Right lobe of liver (tissue), 6 donors: ENCODE data around the gene MIDN. TPM values are rescaled to one million over a fixed set of nuclear protein-coding genes. Genes with fewer than 3 reads are reported as not detected.

Experiments used
- ATAC-seq, 4 donors: fragments of 200-7000 bp; cut with Tn5 transposase; one replicate each; pipeline ENCODE4 v1.9.1; 2020; ENCODE audit warnings: mild to moderate bottlenecking in 4 of 4, moderate library complexity in 4 of 4
- DNase-seq, 3 donors: peaks; one replicate each; pipeline ENCODE4 v3.0.0-alpha.2; 2020
- H3K27ac ChIP-seq, 3 donors: fragments of 200-600 bp; one replicate each; pipeline ENCODE4 v1.8.0; 2022
- H3K27me3 ChIP-seq, 2 donors: fragments of 200-600 bp; one replicate each; pipeline ENCODE4 v1.8.0; 2022
- H3K36me3 ChIP-seq, 4 donors: fragments of 200-600 bp; sonication (generic) in 1 of 4; one replicate each; pipeline versions ENCODE4 v1.5.1 to v1.8.0; 2017 to 2022; ENCODE audit warnings: control low read depth in 1 of 4
- H3K4me1 ChIP-seq, 4 donors: fragments of 200-600 bp; sonication (generic) in 1 of 4; one replicate each; pipeline versions ENCODE4 v1.5.1 to v1.8.0; 2017 to 2022; ENCODE audit warnings: control low read depth in 1 of 4
- H3K4me3 ChIP-seq, 3 donors: fragments of 200-600 bp; one replicate each; pipeline ENCODE4 v1.8.0; 2022
- H3K9me3 ChIP-seq, 4 donors: fragments of 200-600 bp; sonication (generic) in 1 of 4; one replicate each; pipeline versions ENCODE4 v1.5.1 to v1.8.0; 2017 to 2022; ENCODE audit warnings: control low read depth in 1 of 4
- CTCF ChIP-seq, 4 donors: fragments of 200-600 bp in 3 of 4; fragments of 450-650 bp in 1 of 4; IDR thresholded peaks; one replicate each; pipeline versions ENCODE4 v1.5.1 to v1.8.0; 2016 to 2022; ENCODE audit warnings: antibody characterized with exemption in 4 of 4, mild to moderate bottlenecking in 2 of 4
- POLR2A ChIP-seq: fragments of 450-650 bp; IDR thresholded peaks from one replicate; pipeline ENCODE4 v1.6.1; 2017; ENCODE audit warnings: antibody characterized with exemption, mild to moderate bottlenecking
- WGBS: methylation state at CpG from one replicate; pipeline ENCODE4 v1.1.6; 2018; ENCODE audit warnings: low coverage, low lambda C conversion rate; ENCODE audit not compliant: insufficient coverage; ENCODE audit errors: missing lambda C conversion rate; 5-methylcytosine and 5-hydroxymethylcytosine counted together
- intact Hi-C, 2 donors: fragments of 100-400 bp; cut with DNase I; formaldehyde crosslinking; loops; one replicate each; pipeline versions ENCODE4 v1.11.2 to v1.14.1; 2022
- total RNA-seq, 6 experiments: library from RNA; depleted of rRNA in 2 of 6; stranded (reverse); fragments of >200 nt in 2 of 6; fragmentation: NEBNext Ultra II Directional in 3 of 6; extraction: Animal tissue kit (Norgen Biotek cat#: 25700) in 3 of 6; gene quantifications; one replicate each; pipeline versions ENCODE4 v1.1.0 to v1.2.4, GENCODE V29; 2016 to 2023
- donor health status: DM: no; HTN: yes; CAD: no.
- donor health status: DM: no; HTN: no; CAD: no.
- donor health status: DM: no; HTN: no; CAD: no.
- donor health status: DM: no; HTN: yes; CAD: no.
- donor health status: DM: no; HTN: yes; CAD: no.

Gene MIDN
- total RNA-seq, 6 experiments from 2014 or later, result 22.3 to 55.1 (median 29.3) TPM

GRCh38 chr19:1258163-1258492 is 9.7 kb downstream of the MIDN start:
- H3K4me1 ChIP-seq, result peaks cover 5 to 85% (median 35%) of the 10 kb centered on the region in 4 donors
- DNase-seq, result no peak
- peaks cover 17 to 43% (median 28%) of the 10 kb centered on the region in 4 donors for H3K36me3 ChIP-seq
- H3K27ac ChIP-seq, result peak overlapping the region; percentile 33 to 92 (median 84)
- H3K27me3 ChIP-seq, result no peaks in the 10 kb centered on the region
- TF ChIP-seq CTCF (IDR thresholded peaks at IDR 0.05), result no peak
- peak; percentile 10 for TF ChIP-seq POLR2A
- ATAC-seq, result no peak
- no peak overlapping the region for H3K4me3 ChIP-seq
- WGBS, result 85% methylated on average over 6 of the region's 8 CpGs
- intact Hi-C loops, result no loop called here
- H3K9me3 ChIP-seq, result no peaks in the 10 kb centered on the region

GRCh38 chr19:1258707-1259205 is 10.4 kb downstream of the MIDN start:
- intact Hi-C loops, result no loop called here
- DNase-seq, result no peak
- WGBS, result 26% methylated on average over 14 of the region's 15 CpGs
- H3K4me3 ChIP-seq, result peak overlapping the region; percentile 3 to 16 (median 3)
- H3K4me1 ChIP-seq, result peaks cover 5 to 79% (median 32%) of the 10 kb centered on the region in 4 donors
- H3K27ac ChIP-seq, result peak overlapping the region; percentile 67 to 92 (median 84)
- H3K9me3 ChIP-seq, result no peaks in the 10 kb centered on the region
- ATAC-seq, result no peak
- no peaks in the 10 kb centered on the region for H3K27me3 ChIP-seq
- TF ChIP-seq CTCF (IDR thresholded peaks at IDR 0.05), result no peak
- no peak for TF ChIP-seq POLR2A
- H3K36me3 ChIP-seq, result peaks cover 17 to 43% (median 28%) of the 10 kb centered on the region in 4 donors

- peak; percentile 11 to 51 (median 24) for ATAC-seq
- Histone ChIP-seq H3K4me1 (peaks cover 5 to 73% (median 29%) of the 10 kb centered on the region in 4 donors), H3K9me3 (no peaks in the 10 kb centered on the region), H3K27me3 (no peaks in the 10 kb centered on the region), H3K36me3 (peaks cover 12 to 38% (median 22%) of the 10 kb centered on the region in 4 donors), H3K4me3 (peak overlapping the region; percentile 3 to 16 (median 3)), H3K27ac (peak overlapping the region; percentile 67 to 92 (median 84))
- 0% methylated on average over 5 of the region's 17 CpGs for WGBS
- DNase-seq, result peak; percentile 85 to 89 (median 86)
- intact Hi-C loops, result no loop called here
- TF ChIP-seq POLR2A (peak; percentile 69), CTCF (IDR thresholded peaks at IDR 0.05) (no peak)
Observed at GRCh38 chr19:1259206-1259875, 11.0 kb downstream of the MIDN start.

GRCh38 chr19:1259876-1260748 is 11.7 kb downstream of the MIDN start:
- TF ChIP-seq CTCF (IDR thresholded peaks at IDR 0.05), result no peak
- TF ChIP-seq POLR2A, result no peak
- intact Hi-C loops, result no loop called here
- H3K4me3 ChIP-seq, result peak overlapping the region in 1 of 3 donors; percentile 70
- H3K27ac ChIP-seq, result peak overlapping the region; percentile 67 to 92 (median 84)
- 3% methylated on average over 10 of the region's 33 CpGs for WGBS
- no peaks in the 10 kb centered on the region for H3K27me3 ChIP-seq
- DNase-seq (peak in 1 of 3 donors; percentile 63), ATAC-seq (no peak)
- H3K9me3 ChIP-seq, result no peaks in the 10 kb centered on the region
- H3K36me3 ChIP-seq, result peaks cover 5 to 30% (median 16%) of the 10 kb centered on the region in 4 donors
- peaks cover 5 to 65% (median 26%) of the 10 kb centered on the region in 4 donors for H3K4me1 ChIP-seq
